Neuronal stem cell (in vitro differentiated cells): ENCODE data around the gene MRPL23.
A peak's percentile ranks its signal among the peaks of the same experiment; 100 is the strongest.

Experiments
- DNase-seq: peaks from one replicate; pipeline ENCODE4 v3.0.0-alpha.2; 2013; ENCODE audit warnings: low spot score
- H2AFZ ChIP-seq: one replicate; pipeline ENCODE4 v1.6.1; 2013; ENCODE audit warnings: mild to moderate bottlenecking, low read length, inconsistent platforms
- H2AK5ac ChIP-seq: 2 replicates; pipeline ENCODE4 v1.6.1; 2013; ENCODE audit warnings: low read depth, mild to moderate bottlenecking, inconsistent platforms, low read length, moderate library complexity, mixed read lengths
- H2BK120ac ChIP-seq: 2 replicates; pipeline ENCODE4 v1.6.1; 2013; ENCODE audit warnings: low read depth, mild to moderate bottlenecking, inconsistent platforms, low read length, moderate library complexity, mixed read lengths
- H2BK12ac ChIP-seq: one replicate; pipeline ENCODE4 v1.6.1; 2013; ENCODE audit warnings: low read length, inconsistent platforms
- H2BK15ac ChIP-seq: 2 replicates; pipeline ENCODE4 v1.6.1; 2013; ENCODE audit warnings: mild to moderate bottlenecking, low read length, inconsistent platforms, mixed read lengths
- H2BK5ac ChIP-seq: one replicate; pipeline ENCODE4 v1.6.1; 2013; ENCODE audit warnings: inconsistent platforms, mild to moderate bottlenecking, low read length, moderate library complexity
- H3K14ac ChIP-seq: one replicate; pipeline ENCODE4 v1.6.1; 2013; ENCODE audit warnings: low read length, inconsistent platforms
- H3K18ac ChIP-seq: 2 replicates; pipeline ENCODE4 v1.6.1; 2013; ENCODE audit warnings: low read length, inconsistent platforms
- H3K23ac ChIP-seq: 2 replicates; pipeline ENCODE4 v1.6.1; 2013; ENCODE audit warnings: low read depth, mild to moderate bottlenecking, mixed read lengths, low read length, inconsistent platforms; ENCODE audit not compliant: poor library complexity
- H3K27ac ChIP-seq: replicated peaks from 3 replicates; pipeline ENCODE4 v1.5.1; 2013; ENCODE audit warnings: low read length, inconsistent platforms
- H3K27me3 ChIP-seq, 3 experiments: 2 replicates each; pipeline ENCODE4 v1.6.1; 2013; ENCODE audit warnings: low read length in 3 of 3, mild to moderate bottlenecking in 2 of 3, inconsistent platforms in 1 of 3, low read depth in 1 of 3, mixed read lengths in 1 of 3, moderate library complexity in 1 of 3; ENCODE audit not compliant: control insufficient read depth in 3 of 3, insufficient read depth in 3 of 3
- H3K36me3 ChIP-seq, 2 donors: replicated peaks in 1 of 2; 2 replicates each; pipeline ENCODE4 v1.6.1; 2013; ENCODE audit warnings: low read length in 2 of 2; ENCODE audit not compliant: control insufficient read depth in 2 of 2, insufficient read depth in 2 of 2
- H3K4ac ChIP-seq: 2 replicates; pipeline ENCODE4 v1.6.1; 2013; ENCODE audit warnings: inconsistent platforms, mild to moderate bottlenecking, low read length, moderate library complexity
- H3K4me1 ChIP-seq, 2 donors: 1 replicate in 1 of 2; 2 replicates in 1 of 2; pipeline ENCODE4 v1.6.1; 2013; ENCODE audit warnings: low read length in 2 of 2, low read depth in 1 of 2; ENCODE audit not compliant: control insufficient read depth in 2 of 2, insufficient read depth in 1 of 2
- H3K4me2 ChIP-seq: one replicate; pipeline ENCODE4 v1.6.1; 2013; ENCODE audit warnings: mild to moderate bottlenecking, low read length, inconsistent platforms; ENCODE audit not compliant: insufficient read depth, poor library complexity, severe bottlenecking
- H3K4me3 ChIP-seq, 2 donors: 2 replicates each; pipeline ENCODE4 v1.5.1; 2013; ENCODE audit warnings: low read length in 2 of 2, mild to moderate bottlenecking in 2 of 2, inconsistent platforms in 1 of 2, moderate library complexity in 1 of 2
- H3K79me1 ChIP-seq: one replicate; pipeline ENCODE4 v1.6.1; 2013; ENCODE audit warnings: low read depth, mild to moderate bottlenecking, inconsistent platforms, low read length, moderate library complexity
- H3K9ac ChIP-seq: one replicate; pipeline ENCODE4 v1.6.1; 2013; ENCODE audit warnings: mild to moderate bottlenecking, low read depth, low read length, inconsistent platforms; ENCODE audit not compliant: poor library complexity
- H3K9me3 ChIP-seq, 2 donors: replicated peaks in 1 of 2; 2 replicates each; pipeline versions ENCODE3 to v1.6.1; 2013; ENCODE audit warnings: low read length in 2 of 2, mild to moderate bottlenecking in 2 of 2, inconsistent platforms in 1 of 2, low read depth in 1 of 2, mixed read lengths in 1 of 2, moderate library complexity in 1 of 2; ENCODE audit not compliant: control insufficient read depth in 2 of 2, insufficient read depth in 1 of 2
- H4K8ac ChIP-seq: one replicate; pipeline ENCODE4 v1.6.1; 2013; ENCODE audit warnings: low read depth, mild to moderate bottlenecking, inconsistent platforms, low read length, moderate library complexity
- H4K91ac ChIP-seq: one replicate; pipeline ENCODE4 v1.6.1; 2013; ENCODE audit warnings: low read length, low read depth, mild to moderate bottlenecking, inconsistent platforms; ENCODE audit not compliant: poor library complexity
- WGBS, 2 donors: extraction: QIAGEN DNeasy Blood & Tissue Kit; methylation state at CpG; one replicate each; pipeline ENCODE4 v1.1.7; 2013; ENCODE audit warnings: missing lambda C conversion rate in 2 of 2, mixed read lengths in 1 of 2; ENCODE audit not compliant: insufficient read length in 2 of 2, insufficient replicate concordance in 1 of 2; ENCODE audit errors: extremely low coverage in 2 of 2; 5-methylcytosine and 5-hydroxymethylcytosine counted together

The MRPL23 gene

GRCh38 chr11:1920128-1920908, 26.8 kb upstream of the MRPL23 start:
- peaks cover 0 to 6% (median 0%) of the 10 kb centered on the region in 3 experiments for H3K27me3 ChIP-seq
- H2AK5ac ChIP-seq: peak overlapping the region; percentile 74
- peak overlapping the region; percentile 46 for H2BK12ac ChIP-seq
- no CpG with 5 or more reads among the region's 25 CpGs for WGBS, 2 donors
- peak overlapping the region; percentile 92 for H4K8ac ChIP-seq
- H3K4ac ChIP-seq: no peak overlapping the region
- no peak overlapping the region for H4K91ac ChIP-seq
- peak overlapping the region; percentile 8 for H3K14ac ChIP-seq
- H3K9me3 ChIP-seq: no peaks in the 10 kb centered on the region
- H3K18ac ChIP-seq: peak overlapping the region; percentile 38
- H3K4me1 ChIP-seq: peaks cover 2 to 4% of the 10 kb centered on the region in 2 donors
- peak overlapping the region; percentile 91 for H3K23ac ChIP-seq
- H2BK120ac ChIP-seq: no peak overlapping the region
- H3K4me3 ChIP-seq: no peak overlapping the region
- H3K27ac ChIP-seq: no peak overlapping the region
- H2BK5ac ChIP-seq: peak overlapping the region; percentile 75
- H3K9ac ChIP-seq: peak overlapping the region; percentile 21
- H3K4me2 ChIP-seq: no peak overlapping the region
- peak overlapping the region; percentile 75 for H2BK15ac ChIP-seq
- H3K36me3 ChIP-seq: no peaks in the 10 kb centered on the region
- H2AFZ ChIP-seq: no peak overlapping the region
- H3K79me1 ChIP-seq: no peaks in the 10 kb centered on the region
- no peak for DNase-seq

- no peak overlapping the region for H3K4me2 ChIP-seq
- H2AFZ ChIP-seq: peak overlapping the region; percentile 35
- peak overlapping the region; percentile 38 for H3K18ac ChIP-seq
- no peaks in the 10 kb centered on the region for H3K79me1 ChIP-seq
- no peak overlapping the region for H3K14ac ChIP-seq
- no peak overlapping the region for H2BK15ac ChIP-seq
- no peak overlapping the region for H3K23ac ChIP-seq
- H3K4me3 ChIP-seq: no peak overlapping the region
- no peak for DNase-seq
- H4K91ac ChIP-seq: no peak overlapping the region
- no peak overlapping the region for H2BK12ac ChIP-seq
- H3K27me3 ChIP-seq: peaks cover 0 to 5% (median 0%) of the 10 kb centered on the region in 3 experiments
- no peak overlapping the region for H2BK5ac ChIP-seq
- H3K27ac ChIP-seq: no peak overlapping the region
- H3K9ac ChIP-seq: peak overlapping the region; percentile 21
- no peak overlapping the region for H3K4ac ChIP-seq
- H2AK5ac ChIP-seq: peak overlapping the region; percentile 5
- no CpG with 5 or more reads among the region's 21 CpGs for WGBS, 2 donors
- no peak overlapping the region for H2BK120ac ChIP-seq
- no peaks in the 10 kb centered on the region for H3K9me3 ChIP-seq
- H3K36me3 ChIP-seq: no peaks in the 10 kb centered on the region
- peaks cover 2 to 4% of the 10 kb centered on the region in 2 donors for H3K4me1 ChIP-seq
- H4K8ac ChIP-seq: no peak overlapping the region
Observed at GRCh38 chr11:1920909-1921573, 26.1 kb upstream of the MRPL23 start.

GRCh38 chr11:1921574-1922141, 25.5 kb upstream of the MRPL23 start:
- H3K9me3 ChIP-seq: no peaks in the 10 kb centered on the region
- H3K4me1 ChIP-seq: peaks cover 2 to 7% of the 10 kb centered on the region in 2 donors
- H2BK120ac ChIP-seq: no peak overlapping the region
- H3K18ac ChIP-seq: peak overlapping the region; percentile 71
- no peak overlapping the region for H2BK15ac ChIP-seq
- H3K27me3 ChIP-seq: peaks cover 0 to 4% (median 0%) of the 10 kb centered on the region in 3 experiments
- H4K91ac ChIP-seq: no peak overlapping the region
- peak overlapping the region; percentile 35 for H2AFZ ChIP-seq
- no CpG with 5 or more reads among the region's 18 CpGs for WGBS, 2 donors
- H2AK5ac ChIP-seq: peak overlapping the region; percentile 24
- H3K9ac ChIP-seq: no peak overlapping the region
- H3K23ac ChIP-seq: peak overlapping the region; percentile 75
- DNase-seq: no peak
- no peak overlapping the region for H3K4me2 ChIP-seq
- no peaks in the 10 kb centered on the region for H3K79me1 ChIP-seq
- H3K4ac ChIP-seq: no peak overlapping the region
- no peak overlapping the region for H3K27ac ChIP-seq
- H4K8ac ChIP-seq: no peak overlapping the region
- no peak overlapping the region for H2BK12ac ChIP-seq
- H3K4me3 ChIP-seq: no peak overlapping the region
- H3K36me3 ChIP-seq: no peaks in the 10 kb centered on the region
- no peak overlapping the region for H3K14ac ChIP-seq
- no peak overlapping the region for H2BK5ac ChIP-seq
